OCI-LY3 (cell line): ENCODE data around the gene C4B.
"Not testable (repeated sequence)": the region's sequence is repeated elsewhere in the genome, so short reads cannot be mapped to it uniquely, and the experiment has no call there.

Source experiments
- H2AFZ ChIP-seq: fragments of 200-600, 300-600 bp; shearing (Covaris generic); 2 replicates; pipeline ENCODE4 v1.6.0; 2014; ENCODE audit warnings: antibody characterized with exemption, low read depth, low read length
- H3K27ac ChIP-seq: fragments of 200-600, 300-600 bp; sonication (generic); 2 replicates; pipeline ENCODE4 v1.5.1; 2014; ENCODE audit warnings: mild to moderate bottlenecking, low read length, moderate library complexity, mixed read lengths
- H3K27me3 ChIP-seq: fragments of 200-600, 300-600 bp; sonication (generic); 2 replicates; pipeline ENCODE4 v1.6.1; 2014; ENCODE audit warnings: low read depth, low read length, mixed read lengths
- H3K36me3 ChIP-seq: fragments of 200-600, 300-600 bp; sonication (generic); replicated peaks from 2 replicates; pipeline ENCODE3; 2014; ENCODE audit warnings: low read depth, low read length, mixed read lengths
- H3K4me1 ChIP-seq: fragments of 300-600, 200-600 bp; sonication (generic); 2 replicates; pipeline ENCODE4 v1.6.1; 2014; ENCODE audit warnings: low read length, mixed read lengths
- H3K4me2 ChIP-seq: fragments of 200-600, 300-600 bp; sonication (generic); 2 replicates; pipeline ENCODE4 v1.6.1; 2014; ENCODE audit warnings: low read length, mixed read lengths
- H3K4me3 ChIP-seq: fragments of 300-600, 200-600 bp; sonication (generic); 2 replicates; pipeline ENCODE4 v1.5.1; 2014; ENCODE audit warnings: antibody characterized with exemption, mild to moderate bottlenecking, low read length, moderate library complexity
- H3K79me2 ChIP-seq: fragments of 300-600, 200-600 bp; shearing (Covaris generic); 2 replicates; pipeline ENCODE4 v1.6.1; 2014; ENCODE audit warnings: mild to moderate bottlenecking, low read length, mixed read lengths
- H3K9ac ChIP-seq: fragments of 300-600, 200-600 bp; shearing (Covaris generic); 2 replicates; pipeline ENCODE4 v1.6.0; 2014; ENCODE audit warnings: mild to moderate bottlenecking, low read length, moderate library complexity
- H3K9me3 ChIP-seq: fragments of 200-600, 300-600 bp; shearing (Covaris generic); 2 replicates; pipeline ENCODE4 v1.6.1; 2014; ENCODE audit warnings: low read length, mixed read lengths; ENCODE audit not compliant: insufficient read depth
- H4K20me1 ChIP-seq: fragments of 200-600, 300-600 bp; sonication (generic); 2 replicates; pipeline ENCODE4 v1.6.1; 2016; ENCODE audit warnings: low read length, mixed read lengths; ENCODE audit not compliant: insufficient read depth
- EZH2phosphoT487 ChIP-seq: fragments of 200-600 bp; shearing (Covaris generic); IDR thresholded peaks from 2 replicates; pipeline ENCODE4 v1.6.1; 2018; ENCODE audit warnings: antibody characterized with exemption, mixed run types, low read depth
- TF ChIP-seq, protein P1 (sequence below): fragments of 200-600, 300-600 bp; sonication (generic); IDR thresholded peaks from 2 replicates; pipeline ENCODE4 v1.5.1; 2014; ENCODE audit warnings: antibody characterized with exemption, low read length, low read depth

Gene C4B

DNA sequence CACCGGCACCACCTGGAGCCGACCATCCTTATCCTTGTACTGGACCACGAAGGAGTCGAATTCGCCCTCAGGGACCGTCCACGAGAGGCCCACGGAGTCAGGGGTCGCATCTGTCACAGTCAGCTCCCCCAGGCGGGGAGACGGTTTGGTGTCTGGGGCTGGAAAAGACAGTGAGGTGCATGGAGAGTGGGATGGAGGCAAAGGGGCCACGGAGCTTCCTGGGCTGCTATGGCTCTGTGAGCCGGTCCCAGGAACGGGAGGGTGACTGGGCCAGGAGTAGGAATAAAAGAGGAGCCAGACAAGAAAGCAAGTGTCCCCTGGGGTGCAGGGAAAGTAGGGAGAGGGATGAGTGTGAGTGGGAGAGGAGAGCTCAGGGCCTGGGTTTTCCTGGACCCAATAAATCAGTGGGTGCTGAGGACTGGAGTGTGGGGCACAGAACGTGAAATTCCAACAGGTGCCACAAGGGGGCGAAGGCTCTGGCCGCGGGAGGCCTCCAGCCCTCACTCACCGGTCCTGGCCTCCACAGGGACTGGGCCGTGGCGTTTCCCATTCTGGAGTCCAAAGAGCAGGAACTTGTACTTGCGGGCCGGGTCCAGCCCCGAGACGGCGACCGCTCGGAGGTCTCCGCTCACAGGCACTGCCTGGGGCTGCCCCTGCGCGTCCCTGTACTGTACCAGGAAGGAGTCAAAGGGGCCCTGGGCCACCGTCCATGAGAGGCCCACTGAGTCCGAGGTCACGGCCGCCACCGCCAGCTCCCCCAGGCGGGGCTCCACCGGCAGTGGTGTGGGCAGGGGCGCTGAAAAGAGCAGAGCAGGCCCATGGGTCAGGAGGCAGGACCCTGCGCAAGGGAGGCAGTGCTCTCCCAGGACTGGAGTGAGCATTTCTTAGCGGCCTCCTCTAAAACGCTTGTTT, 33.5 kb downstream of the C4B start:
- H3K27me3 ChIP-seq = peaks cover 6% of the 10 kb centered on the region
- H3K79me2 ChIP-seq = no peaks in the 10 kb centered on the region
- H2AFZ ChIP-seq = peak overlapping the region; percentile 97
- no peaks in the 10 kb centered on the region for H3K9me3 ChIP-seq
- peak overlapping the region; percentile 69 for H3K4me3 ChIP-seq
- TF ChIP-seq, protein P1, sequence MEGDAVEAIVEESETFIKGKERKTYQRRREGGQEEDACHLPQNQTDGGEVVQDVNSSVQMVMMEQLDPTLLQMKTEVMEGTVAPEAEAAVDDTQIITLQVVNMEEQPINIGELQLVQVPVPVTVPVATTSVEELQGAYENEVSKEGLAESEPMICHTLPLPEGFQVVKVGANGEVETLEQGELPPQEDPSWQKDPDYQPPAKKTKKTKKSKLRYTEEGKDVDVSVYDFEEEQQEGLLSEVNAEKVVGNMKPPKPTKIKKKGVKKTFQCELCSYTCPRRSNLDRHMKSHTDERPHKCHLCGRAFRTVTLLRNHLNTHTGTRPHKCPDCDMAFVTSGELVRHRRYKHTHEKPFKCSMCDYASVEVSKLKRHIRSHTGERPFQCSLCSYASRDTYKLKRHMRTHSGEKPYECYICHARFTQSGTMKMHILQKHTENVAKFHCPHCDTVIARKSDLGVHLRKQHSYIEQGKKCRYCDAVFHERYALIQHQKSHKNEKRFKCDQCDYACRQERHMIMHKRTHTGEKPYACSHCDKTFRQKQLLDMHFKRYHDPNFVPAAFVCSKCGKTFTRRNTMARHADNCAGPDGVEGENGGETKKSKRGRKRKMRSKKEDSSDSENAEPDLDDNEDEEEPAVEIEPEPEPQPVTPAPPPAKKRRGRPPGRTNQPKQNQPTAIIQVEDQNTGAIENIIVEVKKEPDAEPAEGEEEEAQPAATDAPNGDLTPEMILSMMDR = peak; percentile 52
- no peak for TF ChIP-seq EZH2phosphoT487
- peak overlapping the region; percentile 70 for H3K4me2 ChIP-seq
- peaks cover 4% of the 10 kb centered on the region; the same call in 1 of the 2 replicates for H3K4me1 ChIP-seq
- H3K9ac ChIP-seq = peak overlapping the region; percentile 13; the same call in 1 of the 2 replicates
- H4K20me1 ChIP-seq = no peaks in the 10 kb centered on the region
- H3K27ac ChIP-seq = no peak overlapping the region
- H3K36me3 ChIP-seq = no peaks in the 10 kb centered on the region

DNA sequence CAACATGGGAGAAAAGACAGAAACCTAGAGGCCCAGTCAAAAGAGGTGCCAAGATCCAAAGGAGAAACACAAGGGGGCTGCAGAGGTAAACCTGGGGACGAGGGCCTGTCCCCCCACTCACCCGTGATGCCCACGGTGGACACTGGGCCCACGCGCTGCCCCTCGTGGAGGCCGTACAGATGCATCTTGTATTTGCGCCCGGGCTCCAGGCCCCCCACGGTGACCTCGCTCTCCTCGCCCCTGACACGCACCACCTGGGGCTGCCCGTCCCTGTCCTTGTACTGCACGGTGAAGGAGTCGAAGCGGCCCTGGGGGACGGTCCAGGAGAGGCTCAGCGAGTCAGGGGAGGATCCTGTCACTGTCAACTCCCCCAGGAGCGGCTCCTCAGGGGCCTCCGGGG, 34.6 kb downstream of the C4B start:
- not testable (repeated sequence) for H3K4me1 ChIP-seq

DNA sequence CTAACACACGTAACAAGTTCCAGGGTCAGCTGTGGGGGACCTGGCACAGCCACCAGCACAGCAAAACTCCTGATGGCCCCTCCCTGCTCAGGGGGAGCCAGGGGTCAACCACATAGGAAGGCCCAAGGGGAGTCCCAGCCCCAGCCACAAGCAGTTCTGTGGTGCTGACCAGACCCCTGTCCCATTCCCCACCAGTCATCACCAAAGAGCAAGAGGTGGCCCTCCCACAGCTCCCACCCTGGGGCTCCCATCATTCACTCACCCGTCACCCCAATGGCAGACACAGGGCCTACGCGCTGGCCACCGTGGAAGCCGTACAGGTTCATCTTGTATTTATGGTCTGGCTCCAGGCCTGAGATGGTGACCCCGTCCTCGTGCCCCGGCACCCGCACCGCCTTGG, 35.1 kb downstream of the C4B start:
- not testable (repeated sequence) for H3K4me1 ChIP-seq, H3K27me3 ChIP-seq, H3K79me2 ChIP-seq, H4K20me1 ChIP-seq, H3K27ac ChIP-seq, H3K36me3 ChIP-seq, H3K4me3 ChIP-seq, H3K9ac ChIP-seq, H3K9me3 ChIP-seq, H3K4me2 ChIP-seq, H2AFZ ChIP-seq

More for the DNA sequence above, 34.6 kb downstream of the C4B start:
- H3K27me3 ChIP-seq, H3K27ac ChIP-seq, H3K9me3 ChIP-seq, H4K20me1 ChIP-seq, H3K9ac ChIP-seq, H3K4me2 ChIP-seq, H3K79me2 ChIP-seq, H3K4me3 ChIP-seq, H3K36me3 ChIP-seq, H2AFZ ChIP-seq: not testable (repeated sequence)

DNA sequence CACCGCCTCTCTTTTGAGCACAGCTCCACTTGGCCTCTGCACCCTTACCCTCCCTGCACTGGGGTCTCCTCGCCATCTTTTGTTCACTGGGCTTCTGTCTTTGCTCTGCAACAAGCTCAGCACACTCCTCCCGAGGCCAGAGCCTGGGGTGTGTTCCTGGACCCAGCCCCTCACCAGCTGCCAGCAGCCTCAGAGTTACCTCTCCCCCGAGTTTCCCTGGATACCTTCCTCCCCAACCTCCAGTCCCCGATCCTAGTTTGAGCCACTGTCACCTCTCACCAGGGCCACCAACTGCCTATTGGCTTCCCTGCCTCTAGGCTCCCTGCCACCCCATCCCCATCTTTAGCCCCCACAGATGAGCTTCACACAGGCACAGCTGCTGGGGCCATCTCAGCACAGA, 36.0 kb downstream of the C4B start:
- no peak for TF ChIP-seq EZH2phosphoT487
- TF ChIP-seq, protein P1 = no peak
- peaks cover 6% of the 10 kb centered on the region for H3K27me3 ChIP-seq
- no peak overlapping the region for H2AFZ ChIP-seq
- no peak overlapping the region for H3K4me3 ChIP-seq
- H3K9ac ChIP-seq = no peak overlapping the region
- no peaks in the 10 kb centered on the region for H3K36me3 ChIP-seq
- H3K27ac ChIP-seq = no peak overlapping the region
- H3K9me3 ChIP-seq = no peaks in the 10 kb centered on the region
- no peak overlapping the region for H3K4me2 ChIP-seq
- peaks cover 4% of the 10 kb centered on the region; the same call in 1 of the 2 replicates for H3K4me1 ChIP-seq
- no peaks in the 10 kb centered on the region for H4K20me1 ChIP-seq
- H3K79me2 ChIP-seq = no peaks in the 10 kb centered on the region

DNA sequence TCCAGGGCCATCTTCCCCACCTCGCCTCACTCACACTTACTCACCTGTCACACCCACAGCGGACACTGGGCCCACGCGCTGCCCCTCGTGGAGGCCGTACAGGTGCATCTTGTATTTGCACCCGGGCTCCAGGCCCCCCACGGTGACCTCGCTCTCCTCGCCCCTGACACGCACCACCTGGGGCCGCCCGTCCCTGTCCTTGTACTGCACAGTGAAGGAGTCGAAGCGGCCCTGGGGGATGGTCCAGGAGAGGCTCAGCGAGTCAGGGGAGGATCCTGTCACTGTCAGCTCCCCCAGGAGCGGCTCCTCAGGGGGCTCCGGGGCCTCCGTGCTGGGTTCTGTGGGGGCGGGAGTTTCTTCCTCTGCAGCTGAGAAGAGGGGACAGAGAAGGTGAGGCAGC, 38.0 kb downstream of the C4B start:
- not testable (repeated sequence) for H3K9me3 ChIP-seq, H3K27ac ChIP-seq, H3K27me3 ChIP-seq, H3K4me3 ChIP-seq, H3K79me2 ChIP-seq, H3K36me3 ChIP-seq, H3K4me1 ChIP-seq, H2AFZ ChIP-seq, H3K9ac ChIP-seq, H3K4me2 ChIP-seq, H4K20me1 ChIP-seq

DNA sequence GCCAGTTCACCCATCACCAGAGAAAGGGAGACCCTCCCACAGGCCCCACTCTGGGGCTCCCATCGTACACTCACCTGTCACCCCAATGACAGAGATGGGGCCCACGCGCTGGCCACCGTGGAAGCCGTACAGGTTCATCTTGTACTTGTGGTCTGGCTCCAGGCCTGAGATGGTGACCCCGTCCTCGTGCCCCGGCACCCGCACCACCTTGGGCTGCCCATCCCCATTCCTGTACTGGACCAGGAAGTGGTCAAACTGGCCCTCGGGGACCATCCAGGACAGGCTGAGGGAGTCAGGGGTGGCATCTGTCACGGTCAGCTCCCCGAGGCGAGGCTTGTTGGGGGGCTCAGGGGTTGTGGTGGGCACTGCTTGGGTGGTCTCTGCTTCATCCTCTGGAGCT, 38.7 kb downstream of the C4B start:
- H3K36me3 ChIP-seq, H3K27me3 ChIP-seq, H3K27ac ChIP-seq, H3K4me2 ChIP-seq, H3K4me3 ChIP-seq, H3K9ac ChIP-seq, H4K20me1 ChIP-seq, H2AFZ ChIP-seq, H3K79me2 ChIP-seq, H3K4me1 ChIP-seq, H3K9me3 ChIP-seq: not testable (repeated sequence)

DNA sequence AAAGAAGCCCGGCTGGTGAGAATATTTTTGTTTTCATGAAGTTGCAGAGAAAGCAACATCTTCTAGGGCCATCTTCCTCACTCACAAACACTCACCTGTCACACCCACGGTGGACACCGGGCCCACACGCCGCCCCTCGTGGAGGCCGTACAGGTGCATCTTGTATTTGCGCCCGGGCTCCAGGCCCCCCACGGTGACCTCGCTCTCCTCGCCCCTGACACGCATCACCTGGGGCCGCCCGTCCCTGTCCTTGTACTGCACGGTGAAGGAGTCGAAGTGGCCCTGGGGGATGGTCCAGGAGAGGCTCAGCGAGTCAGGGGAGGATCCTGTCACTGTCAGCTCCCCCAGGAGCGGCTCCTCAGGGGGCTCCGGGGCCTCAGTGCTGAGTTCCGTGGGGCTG, 41.2 kb downstream of the C4B start:
- H2AFZ ChIP-seq, H3K79me2 ChIP-seq, H3K27ac ChIP-seq, H3K9ac ChIP-seq, H4K20me1 ChIP-seq, H3K36me3 ChIP-seq, H3K4me2 ChIP-seq, H3K9me3 ChIP-seq, H3K27me3 ChIP-seq, H3K4me1 ChIP-seq, H3K4me3 ChIP-seq: not testable (repeated sequence)
